NOMO-1 (cell line): ENCODE measurements around the gene PKDREJ.
"Not testable (repeated sequence)": the region's sequence is repeated elsewhere in the genome, so short reads cannot be mapped to it uniquely, and the experiment has no call there.

Experiments
- DNase-seq, 2 experiments: peaks; one replicate each; lab custom pipeline; 2025; ENCODE audit not compliant: unreplicated experiment in 2 of 2; lab: John Stamatoyannopoulos, UW

The PKDREJ gene

DNA sequence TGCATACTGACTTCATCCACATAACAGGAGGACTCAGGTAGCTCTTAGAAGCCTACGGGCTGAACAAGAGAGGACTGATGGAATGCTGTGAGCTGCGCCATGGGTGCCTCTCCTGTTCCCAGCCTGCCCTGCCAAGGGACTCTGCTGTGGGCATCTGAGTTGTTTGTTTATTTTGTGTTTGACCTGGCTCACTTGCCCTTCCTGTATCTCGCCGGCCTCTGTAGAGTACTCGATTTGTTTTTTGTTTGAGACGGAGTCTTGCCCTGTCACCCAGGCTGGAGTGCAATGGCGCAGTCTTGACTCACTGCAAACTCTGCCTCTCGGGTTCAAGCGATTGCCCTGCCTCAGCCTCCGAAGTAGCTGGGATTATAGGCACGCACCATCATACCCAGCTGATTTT is 6.4 kb upstream of the PKDREJ start:
- no peak for DNase-seq

DNA sequence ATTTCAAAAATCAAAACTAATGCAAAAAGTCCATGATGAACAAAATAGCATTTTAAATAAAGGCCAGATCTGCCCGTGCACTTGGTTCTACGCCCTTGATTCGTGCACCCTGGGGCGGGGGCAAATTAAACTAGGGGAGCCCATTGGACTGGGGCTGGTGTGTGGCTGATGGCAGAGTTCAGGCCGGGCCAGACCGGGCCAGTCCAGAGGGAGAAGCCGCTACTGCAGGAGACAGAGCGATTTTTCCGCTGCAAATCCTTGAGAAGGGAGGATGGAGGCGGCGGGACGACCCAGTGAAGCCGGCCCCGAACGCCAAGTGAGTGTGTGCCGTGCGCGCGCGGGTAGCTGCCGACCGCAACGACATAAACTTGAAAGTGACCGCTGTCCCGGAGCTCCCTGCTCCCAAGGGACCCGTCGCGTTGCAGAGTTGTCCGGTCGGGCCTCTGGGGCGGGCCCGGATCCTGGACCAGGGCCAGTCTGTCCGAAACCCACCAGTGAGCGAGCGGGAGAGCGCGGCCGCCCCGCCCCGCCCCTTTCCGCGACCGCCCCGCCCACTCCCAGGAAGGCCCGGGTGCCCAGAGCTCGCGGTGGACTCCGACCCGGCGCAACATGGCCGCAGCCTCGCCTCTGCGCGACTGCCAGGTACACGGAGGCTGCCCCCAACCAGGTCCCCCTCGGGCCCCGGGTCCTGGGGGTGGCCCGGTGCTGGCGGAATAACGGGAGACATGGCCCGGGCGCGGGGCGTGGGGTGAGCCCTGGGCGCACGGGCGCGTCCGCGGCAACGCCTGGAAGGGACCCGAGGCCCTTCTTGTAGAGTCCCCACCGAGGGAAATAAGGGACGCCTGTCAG is 4.5 kb upstream of the PKDREJ start, which contains the start of gene TTC38:
Gene TTC38, plus strand, starts transcription at position 578 of the 849 bp plus-strand sequence. Its CDS starts 32 bp downstream, at position 610.
- peak; percentile 50 to 67 for DNase-seq

GRCh38 chr22:46265627-46266026 is 2.5 kb upstream of the PKDREJ start:
- DNase-seq = not testable (repeated sequence)

- not testable (repeated sequence) for DNase-seq
Observed at GRCh38 chr22:46264520-46264919, 1.4 kb upstream of the PKDREJ start.

DNA sequence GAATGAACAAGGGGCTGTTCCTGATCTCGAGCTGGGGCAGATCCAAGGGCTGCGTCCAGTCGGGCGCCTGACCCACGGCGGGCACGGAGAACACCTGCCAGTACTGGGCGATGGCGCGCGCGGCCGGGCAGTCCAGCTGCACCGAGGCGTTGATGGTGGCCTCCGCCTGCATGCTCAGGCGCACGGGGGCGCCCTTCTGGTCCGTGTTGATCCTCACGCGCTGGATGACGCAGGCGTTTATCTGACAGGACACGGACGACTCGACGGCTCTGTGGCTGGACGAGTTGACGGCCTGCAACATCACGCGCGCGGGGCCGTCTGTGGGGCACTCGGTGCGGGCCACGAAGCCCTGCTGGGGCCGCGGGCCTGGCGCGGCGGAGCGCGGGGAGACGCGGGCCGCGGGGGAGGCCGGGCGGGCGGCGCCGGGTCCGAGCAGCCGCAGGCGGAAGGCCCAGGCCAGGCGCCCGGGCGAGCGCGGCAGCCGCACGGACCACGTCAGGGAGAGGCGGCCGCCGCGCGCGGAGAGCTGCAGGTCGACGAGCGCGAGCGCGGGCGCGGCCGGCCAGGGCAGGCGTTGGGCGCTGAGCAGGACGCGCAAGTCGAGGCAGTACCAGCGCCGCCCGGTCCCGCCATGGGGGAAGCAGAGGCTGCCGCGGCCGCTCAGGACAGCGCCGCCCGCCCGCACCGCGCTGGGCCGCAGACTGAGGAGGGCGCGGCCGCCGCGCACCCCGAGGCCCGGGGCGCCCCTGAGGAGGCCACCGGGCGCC is 511 bp downstream of the PKDREJ start:
- no peak for DNase-seq

GRCh38 chr22:46260038-46260437 is 3.1 kb downstream of the PKDREJ start:
- no peak for DNase-seq

DNA sequence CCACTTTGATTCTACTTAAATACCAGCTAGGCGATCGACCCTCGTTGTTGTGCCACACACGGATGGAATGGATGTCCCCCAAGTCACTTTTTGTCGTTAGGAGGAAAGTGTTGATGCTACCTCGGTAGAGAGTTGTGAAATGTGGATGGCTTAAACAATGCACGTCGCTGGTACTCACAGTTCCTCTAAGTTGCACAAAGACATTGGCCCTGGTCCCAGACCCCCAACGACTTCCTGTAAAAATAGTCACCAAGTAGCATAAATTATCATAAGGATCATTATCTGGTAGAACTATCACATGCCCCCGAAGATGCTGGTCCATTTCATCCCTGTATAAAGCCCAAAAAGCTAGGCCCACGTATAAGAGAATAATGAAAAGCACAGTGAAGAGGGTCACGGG is 3.8 kb downstream of the PKDREJ start:
- peak; percentile 26 to 41 for DNase-seq

DNA sequence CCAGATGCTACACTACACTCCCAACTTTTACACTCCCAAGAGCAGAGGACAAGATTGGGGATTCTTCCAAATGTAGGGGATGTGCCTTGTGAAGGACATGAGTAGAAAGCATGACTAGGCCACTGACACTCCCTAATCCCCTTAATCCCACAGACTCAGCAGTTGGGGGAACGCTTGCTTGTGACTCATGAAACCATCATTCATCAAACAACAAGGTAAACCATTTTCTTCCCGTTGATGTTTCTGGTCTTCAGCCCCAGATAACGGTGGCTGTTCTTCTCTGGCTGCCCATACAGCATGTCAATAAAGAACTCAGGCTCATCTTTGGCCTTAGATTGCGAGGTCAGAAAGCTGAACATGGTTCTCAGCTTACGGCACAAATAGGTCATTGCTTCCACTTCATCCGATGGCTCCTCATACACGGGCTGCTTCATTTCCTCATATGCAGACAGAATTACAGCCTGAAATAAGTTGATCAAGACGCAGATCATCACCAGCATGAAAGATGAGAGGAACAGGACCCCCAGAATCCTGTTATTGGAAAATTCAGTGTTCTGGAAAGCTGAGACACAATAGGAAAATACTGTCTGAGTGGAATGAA is 6.7 kb downstream of the PKDREJ start:
- no peak for DNase-seq

- DNase-seq = no peak
Observed at GRCh38 chr22:46251816-46252380, 11.2 kb downstream of the PKDREJ start.

GRCh38 chr22:46251266-46251665 is 11.9 kb downstream of the PKDREJ start:
- DNase-seq = no peak

DNA sequence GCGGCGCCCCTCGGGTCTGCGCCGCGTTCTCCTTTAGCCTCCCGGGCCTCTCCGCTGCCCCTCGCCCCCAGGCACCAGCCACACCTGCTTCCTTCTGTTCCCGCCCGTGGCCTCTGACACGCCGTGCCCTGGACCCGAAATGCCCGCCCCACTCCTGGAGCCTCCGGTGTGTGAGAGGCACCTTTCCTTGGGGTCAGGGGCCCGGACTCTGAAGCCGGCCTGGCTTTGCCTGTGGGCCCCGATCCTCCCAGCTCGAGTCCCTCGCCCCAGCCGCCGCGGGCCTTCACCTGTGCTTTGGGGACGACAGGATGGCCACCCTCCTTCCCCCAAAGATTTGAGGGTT is 12.4 kb downstream of the PKDREJ start:
- no peak for DNase-seq

DNA sequence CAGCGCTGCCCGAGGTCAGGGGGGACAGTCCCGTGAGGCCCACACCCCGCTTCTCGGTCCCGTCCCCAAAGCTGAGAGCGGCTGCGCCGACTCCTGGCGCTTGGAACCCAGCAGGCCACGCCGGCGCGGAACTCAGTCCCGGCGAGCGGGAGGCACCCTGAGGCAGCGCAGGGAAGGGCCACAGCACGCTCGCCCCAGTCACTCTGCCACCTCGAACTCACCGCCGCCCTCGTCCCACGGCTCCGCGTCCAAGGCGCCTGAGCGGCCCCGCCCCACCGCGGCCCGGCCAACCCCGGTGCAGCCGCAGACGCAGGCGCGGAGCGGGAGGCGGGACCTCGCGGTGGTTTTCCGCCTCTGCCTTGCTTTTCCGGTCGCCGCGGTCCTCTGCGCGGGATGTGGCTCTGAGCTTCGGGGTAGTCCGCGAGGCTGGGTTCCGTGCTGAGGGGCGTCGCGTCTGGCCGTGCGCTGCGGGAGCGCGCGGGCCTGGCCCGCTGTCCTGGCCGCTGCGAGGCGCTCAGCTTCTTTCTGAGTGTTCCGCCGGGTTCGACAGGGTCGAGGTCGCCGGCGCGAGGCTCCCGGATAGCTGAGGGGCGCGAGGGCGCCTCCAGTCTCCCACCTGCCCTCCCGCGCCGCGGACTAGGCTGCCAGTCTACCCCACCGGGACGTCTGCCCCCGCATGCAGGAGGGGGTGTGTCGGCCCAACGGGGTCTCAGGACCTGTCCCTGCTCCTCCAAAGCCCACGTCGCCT is 12.9 kb downstream of the PKDREJ start, which contains the start of gene CDPF1:
Gene CDPF1, minus strand, starts transcription at position 259 of the 748 bp plus-strand sequence. CDS start 2,009 bp downstream, outside the sequence.
- DNase-seq = peak; percentile 88 to 94

GRCh38 chr22:46247443-46247975 is 15.6 kb downstream of the PKDREJ start:
- DNase-seq = no peak

DNA sequence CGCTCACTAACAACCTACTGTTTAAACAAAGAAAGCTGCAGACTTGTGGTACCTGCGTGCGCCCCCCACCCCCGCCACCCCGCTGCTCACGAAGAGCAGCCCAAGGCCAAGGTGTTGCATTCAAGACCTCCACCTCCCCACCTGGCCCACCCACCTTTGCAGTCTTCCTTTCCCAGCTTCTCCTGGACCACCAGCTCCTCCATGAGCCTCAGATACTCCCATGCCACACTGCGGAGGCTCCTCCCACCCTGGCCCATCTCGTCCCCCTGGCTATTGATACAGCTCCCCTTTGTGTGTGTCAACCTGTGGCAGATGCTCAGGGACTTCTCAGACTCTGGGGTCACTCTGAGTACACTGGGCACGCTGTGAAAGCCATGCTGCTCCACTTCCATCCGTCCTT is 17.0 kb downstream of the PKDREJ start:
- no peak for DNase-seq

DNA sequence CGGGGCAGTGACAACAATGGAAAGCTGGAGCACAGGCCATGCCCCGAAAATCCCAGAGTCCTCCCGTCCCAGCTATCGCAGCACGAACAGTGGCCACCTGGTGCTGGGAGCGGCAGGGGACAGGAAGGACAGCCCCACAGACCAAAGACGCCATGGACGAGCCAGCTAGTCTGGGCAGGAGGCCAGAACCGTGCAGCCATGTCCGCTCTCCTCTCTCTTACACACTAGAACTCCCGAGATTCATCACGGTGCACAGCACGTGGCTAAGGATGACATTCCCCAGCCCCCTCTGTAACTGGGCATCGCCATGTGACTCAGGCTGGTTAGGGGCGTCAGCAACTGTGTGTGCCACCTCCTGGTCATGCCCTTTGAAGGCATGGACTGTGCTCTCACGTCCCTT is 17.6 kb downstream of the PKDREJ start:
- no peak for DNase-seq

- no peak for DNase-seq
Observed at GRCh38 chr22:46244771-46245170, 18.4 kb downstream of the PKDREJ start.

GRCh38 chr22:46242076-46242475 is 21.1 kb downstream of the PKDREJ start:
- peak in 1 of 2 experiments; percentile 12 for DNase-seq

DNA sequence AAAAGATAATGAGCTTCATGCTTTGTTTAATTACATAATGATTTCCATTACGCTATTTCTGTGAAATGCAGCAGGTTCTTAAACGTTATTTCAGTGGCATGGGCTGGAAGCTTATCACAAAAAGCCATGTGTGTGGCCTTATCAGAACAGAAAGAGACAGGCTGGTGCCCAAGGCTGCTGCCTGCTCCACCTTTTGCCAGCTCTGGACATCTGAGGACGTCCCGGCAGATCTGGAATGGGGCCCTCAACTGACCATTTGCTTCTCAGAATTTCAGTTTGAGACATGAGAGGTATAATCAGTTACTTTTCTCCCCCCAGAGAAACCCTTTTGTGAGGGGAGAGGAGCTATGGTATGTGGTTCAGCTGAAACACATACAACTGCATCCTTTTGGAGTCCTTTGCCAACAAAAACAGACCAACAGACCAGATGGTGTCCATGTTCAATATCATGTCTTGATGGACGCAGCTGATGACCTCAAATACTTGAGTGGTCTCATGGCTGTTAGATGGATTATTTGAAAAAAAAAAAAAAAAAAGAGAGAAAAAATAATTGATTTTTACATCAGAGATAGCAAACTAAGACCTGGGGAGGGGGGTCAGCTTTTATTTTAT is 21.6 kb downstream of the PKDREJ start:
- DNase-seq = no peak

GRCh38 chr22:46240907-46241306 is 22.2 kb downstream of the PKDREJ start:
- no peak for DNase-seq

GRCh38 chr22:46240506-46240905 is 22.6 kb downstream of the PKDREJ start:
- peak in 1 of 2 experiments; percentile 6 for DNase-seq
